Liver (tissue), 3 donors: Measurements from ENCODE around the gene NAA80.

ENCODE experiments used
- GABPA ChIP-seq, 2 donors: IDR thresholded peaks in 1 of 2; conservative IDR thresholded peaks in 1 of 2; 2 replicates each; pipeline ENCODE4 v1.6.1; 2016; ENCODE audit warnings: antibody characterized with exemption in 2 of 2, mild to moderate bottlenecking in 1 of 2, moderate library complexity in 1 of 2
- JUND ChIP-seq, 2 donors: IDR thresholded peaks; 2 replicates each; pipeline ENCODE4 v1.6.1; 2016; ENCODE audit warnings: antibody characterized with exemption in 2 of 2
- RAD21 ChIP-seq, 2 donors: IDR thresholded peaks; 2 replicates each; pipeline ENCODE4 v1.6.1; 2016; ENCODE audit warnings: antibody characterized with exemption in 2 of 2, mild to moderate bottlenecking in 2 of 2
- RXRA ChIP-seq, 2 donors: IDR thresholded peaks; 2 replicates each; pipeline ENCODE4 v1.6.1; 2017 to 2018; ENCODE audit warnings: antibody characterized with exemption in 2 of 2, mild to moderate bottlenecking in 1 of 2
- SP1 ChIP-seq: IDR thresholded peaks from 2 replicates; pipeline ENCODE4 v1.6.1; 2018; ENCODE audit warnings: antibody characterized with exemption, mild to moderate bottlenecking
- TAF1 ChIP-seq: conservative IDR thresholded peaks from 2 replicates; pipeline ENCODE4 v1.6.1; 2016; ENCODE audit warnings: antibody characterized with exemption, mild to moderate bottlenecking
- YY1 ChIP-seq: IDR thresholded peaks from 2 replicates; pipeline ENCODE4 v1.6.1; 2016; ENCODE audit warnings: antibody characterized with exemption, mild to moderate bottlenecking
- TF ChIP-seq, protein P1 (sequence below): fragments of 150-350 bp; IDR thresholded peaks from 2 replicates; pipeline ENCODE4 v1.5.1; 2017; ENCODE audit warnings: improper control_type of control experiment, low read depth, low read length; ENCODE audit not compliant: missing input control
- TF ChIP-seq, protein P2 (sequence below): IDR thresholded peaks from 2 replicates; pipeline ENCODE4 v1.6.1; 2016; ENCODE audit warnings: antibody characterized with exemption
- TF ChIP-seq, protein P3 (sequence below): IDR thresholded peaks from 2 replicates; pipeline ENCODE4 v1.6.1; 2016; ENCODE audit warnings: antibody characterized with exemption, mild to moderate bottlenecking
- donor health status: healthy.
- donor health status: healthy.

DNA sequence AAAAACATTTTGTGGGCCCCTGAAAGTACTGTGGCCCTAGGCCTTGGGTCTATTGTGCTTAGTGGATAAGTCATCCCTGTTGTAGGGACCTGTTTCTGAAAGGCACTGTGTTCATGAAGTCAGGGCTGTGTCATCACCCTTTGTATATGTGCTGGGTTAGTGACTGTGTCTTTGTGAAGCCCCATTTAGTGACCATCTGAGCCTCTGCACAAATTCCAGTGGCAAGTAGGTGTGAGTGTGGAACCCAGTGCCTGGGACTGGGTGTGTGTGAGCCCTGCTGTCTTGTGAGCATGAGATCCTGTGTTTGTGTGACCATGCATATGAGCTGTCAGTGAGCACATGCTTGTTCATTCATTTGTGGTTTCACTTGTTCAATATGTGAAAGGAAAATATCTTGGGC lies 5.4 kb upstream of the NAA80 start:
- TF ChIP-seq, protein P1, sequence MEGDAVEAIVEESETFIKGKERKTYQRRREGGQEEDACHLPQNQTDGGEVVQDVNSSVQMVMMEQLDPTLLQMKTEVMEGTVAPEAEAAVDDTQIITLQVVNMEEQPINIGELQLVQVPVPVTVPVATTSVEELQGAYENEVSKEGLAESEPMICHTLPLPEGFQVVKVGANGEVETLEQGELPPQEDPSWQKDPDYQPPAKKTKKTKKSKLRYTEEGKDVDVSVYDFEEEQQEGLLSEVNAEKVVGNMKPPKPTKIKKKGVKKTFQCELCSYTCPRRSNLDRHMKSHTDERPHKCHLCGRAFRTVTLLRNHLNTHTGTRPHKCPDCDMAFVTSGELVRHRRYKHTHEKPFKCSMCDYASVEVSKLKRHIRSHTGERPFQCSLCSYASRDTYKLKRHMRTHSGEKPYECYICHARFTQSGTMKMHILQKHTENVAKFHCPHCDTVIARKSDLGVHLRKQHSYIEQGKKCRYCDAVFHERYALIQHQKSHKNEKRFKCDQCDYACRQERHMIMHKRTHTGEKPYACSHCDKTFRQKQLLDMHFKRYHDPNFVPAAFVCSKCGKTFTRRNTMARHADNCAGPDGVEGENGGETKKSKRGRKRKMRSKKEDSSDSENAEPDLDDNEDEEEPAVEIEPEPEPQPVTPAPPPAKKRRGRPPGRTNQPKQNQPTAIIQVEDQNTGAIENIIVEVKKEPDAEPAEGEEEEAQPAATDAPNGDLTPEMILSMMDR: no peak
- TF ChIP-seq TAF1 (no peak), GABPA (IDR thresholded peaks at IDR 0.05 in 1 of 2, conservative IDR thresholded peaks at IDR 0.05 in 1 of 2) (no peak), SP1 (no peak), RXRA (IDR thresholded peaks at IDR 0.05) (no peak), JUND (IDR thresholded peaks at IDR 0.05) (no peak), RAD21 (IDR thresholded peaks at IDR 0.05) (no peak), YY1 (no peak)
- TF ChIP-seq, protein P2, sequence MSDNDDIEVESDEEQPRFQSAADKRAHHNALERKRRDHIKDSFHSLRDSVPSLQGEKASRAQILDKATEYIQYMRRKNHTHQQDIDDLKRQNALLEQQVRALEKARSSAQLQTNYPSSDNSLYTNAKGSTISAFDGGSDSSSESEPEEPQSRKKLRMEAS: no peak
- TF ChIP-seq, protein P3, sequence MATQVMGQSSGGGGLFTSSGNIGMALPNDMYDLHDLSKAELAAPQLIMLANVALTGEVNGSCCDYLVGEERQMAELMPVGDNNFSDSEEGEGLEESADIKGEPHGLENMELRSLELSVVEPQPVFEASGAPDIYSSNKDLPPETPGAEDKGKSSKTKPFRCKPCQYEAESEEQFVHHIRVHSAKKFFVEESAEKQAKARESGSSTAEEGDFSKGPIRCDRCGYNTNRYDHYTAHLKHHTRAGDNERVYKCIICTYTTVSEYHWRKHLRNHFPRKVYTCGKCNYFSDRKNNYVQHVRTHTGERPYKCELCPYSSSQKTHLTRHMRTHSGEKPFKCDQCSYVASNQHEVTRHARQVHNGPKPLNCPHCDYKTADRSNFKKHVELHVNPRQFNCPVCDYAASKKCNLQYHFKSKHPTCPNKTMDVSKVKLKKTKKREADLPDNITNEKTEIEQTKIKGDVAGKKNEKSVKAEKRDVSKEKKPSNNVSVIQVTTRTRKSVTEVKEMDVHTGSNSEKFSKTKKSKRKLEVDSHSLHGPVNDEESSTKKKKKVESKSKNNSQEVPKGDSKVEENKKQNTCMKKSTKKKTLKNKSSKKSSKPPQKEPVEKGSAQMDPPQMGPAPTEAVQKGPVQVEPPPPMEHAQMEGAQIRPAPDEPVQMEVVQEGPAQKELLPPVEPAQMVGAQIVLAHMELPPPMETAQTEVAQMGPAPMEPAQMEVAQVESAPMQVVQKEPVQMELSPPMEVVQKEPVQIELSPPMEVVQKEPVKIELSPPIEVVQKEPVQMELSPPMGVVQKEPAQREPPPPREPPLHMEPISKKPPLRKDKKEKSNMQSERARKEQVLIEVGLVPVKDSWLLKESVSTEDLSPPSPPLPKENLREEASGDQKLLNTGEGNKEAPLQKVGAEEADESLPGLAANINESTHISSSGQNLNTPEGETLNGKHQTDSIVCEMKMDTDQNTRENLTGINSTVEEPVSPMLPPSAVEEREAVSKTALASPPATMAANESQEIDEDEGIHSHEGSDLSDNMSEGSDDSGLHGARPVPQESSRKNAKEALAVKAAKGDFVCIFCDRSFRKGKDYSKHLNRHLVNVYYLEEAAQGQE: no peak
